ENCODE results near the gene TJP1. TPM values are rescaled to one million over a fixed set of nuclear protein-coding genes. Genes with fewer than 3 reads are reported as not detected.

The TJP1 gene
- total RNA-seq = 10 to 100 TPM; 16.7 to 22.7 TPM

GRCh38 chr15:29822100-29822683 lies at the start of gene TJP1:
TJP1 (minus strand) TSS chr15:29822468; CDS start chr15:29822028, 440 bp downstream.

Small RNA genes lying within 50 kb of the gene (small RNA-seq; reads per million reads assigned to genes)
- 0 reads per million in 2 donors for gene HMGN2P5
